ENCODE data around the gene CLCN4.

The CLCN4 gene

DNA sequence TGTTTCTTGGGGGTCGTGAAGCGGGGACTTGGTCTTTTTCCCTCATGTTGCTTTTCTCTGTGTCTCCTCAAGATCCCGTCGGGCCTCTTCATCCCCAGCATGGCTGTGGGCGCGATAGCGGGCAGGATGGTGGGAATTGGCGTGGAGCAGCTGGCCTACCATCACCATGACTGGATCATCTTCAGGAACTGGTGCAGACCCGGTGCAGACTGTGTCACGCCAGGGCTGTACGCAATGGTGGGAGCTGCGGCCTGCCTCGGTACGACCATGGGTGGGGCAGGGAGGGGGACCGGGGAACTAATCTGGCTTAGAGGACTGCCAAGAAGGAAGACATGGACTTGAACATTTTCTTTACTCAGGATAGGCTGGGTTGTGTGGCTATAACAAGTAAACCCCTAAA, 55.6 kb downstream of the CLCN4 start:
- Histone ChIP-seq H3K4me1 (ENCODE audit: control insufficient read depth, insufficient read depth, low read length) (no peaks in the 10 kb centered on the region), H3K36me3 (ENCODE audit: control insufficient read depth, insufficient read depth, low read length) (no peaks in the 10 kb centered on the region), H3K27ac (ENCODE audit: low read length) (no peak overlapping the region), H3K4me3 (ENCODE audit: low read length) (no peak overlapping the region), H3K9me3 (ENCODE audit: control insufficient read depth, insufficient read depth, low read length) (no peaks in the 10 kb centered on the region), H3K27me3 (ENCODE audit: control insufficient read depth, insufficient read depth, low read length) (no peaks in the 10 kb centered on the region)
- no CpG with 5 or more reads among the region's 15 CpGs for WGBS (ENCODE audit: insufficient coverage, insufficient read length)
- no peak for DNase-seq (ENCODE audit: low read depth, low spot score)

GRCh38 chrX:10213716-10214115, 56.9 kb downstream of the CLCN4 start:
- no CpG with 5 or more reads among the region's 24 CpGs for WGBS (ENCODE audit: insufficient coverage, insufficient read length)
- no peaks in the 10 kb centered on the region for H3K9me3 ChIP-seq (ENCODE audit: control insufficient read depth, insufficient read depth, low read length)
- DNase-seq (ENCODE audit: low read depth, low spot score) = no peak
- H3K27ac ChIP-seq (ENCODE audit: low read length) = no peak overlapping the region
- H3K27me3 ChIP-seq (ENCODE audit: control insufficient read depth, insufficient read depth, low read length) = no peaks in the 10 kb centered on the region
- H3K36me3 ChIP-seq (ENCODE audit: control insufficient read depth, insufficient read depth, low read length) = no peaks in the 10 kb centered on the region
- no peaks in the 10 kb centered on the region for H3K4me1 ChIP-seq (ENCODE audit: control insufficient read depth, insufficient read depth, low read length)
- no peak overlapping the region for H3K4me3 ChIP-seq (ENCODE audit: low read length)

- no peaks in the 10 kb centered on the region for H3K36me3 ChIP-seq (ENCODE audit: control insufficient read depth, insufficient read depth, low read length)
- no peak overlapping the region for H3K4me3 ChIP-seq (ENCODE audit: low read length)
- H3K27ac ChIP-seq (ENCODE audit: low read length) = no peak overlapping the region
- H3K4me1 ChIP-seq (ENCODE audit: control insufficient read depth, insufficient read depth, low read length) = no peaks in the 10 kb centered on the region
- no CpG with 5 or more reads among the region's 8 CpGs for WGBS (ENCODE audit: insufficient coverage, insufficient read length)
- DNase-seq (ENCODE audit: low read depth, low spot score) = no peak
- no peaks in the 10 kb centered on the region for H3K9me3 ChIP-seq (ENCODE audit: control insufficient read depth, insufficient read depth, low read length)
- no peaks in the 10 kb centered on the region for H3K27me3 ChIP-seq (ENCODE audit: control insufficient read depth, insufficient read depth, low read length)
Measured at GRCh38 chrX:10216208-10216607, 59.4 kb downstream of the CLCN4 start.

DNA sequence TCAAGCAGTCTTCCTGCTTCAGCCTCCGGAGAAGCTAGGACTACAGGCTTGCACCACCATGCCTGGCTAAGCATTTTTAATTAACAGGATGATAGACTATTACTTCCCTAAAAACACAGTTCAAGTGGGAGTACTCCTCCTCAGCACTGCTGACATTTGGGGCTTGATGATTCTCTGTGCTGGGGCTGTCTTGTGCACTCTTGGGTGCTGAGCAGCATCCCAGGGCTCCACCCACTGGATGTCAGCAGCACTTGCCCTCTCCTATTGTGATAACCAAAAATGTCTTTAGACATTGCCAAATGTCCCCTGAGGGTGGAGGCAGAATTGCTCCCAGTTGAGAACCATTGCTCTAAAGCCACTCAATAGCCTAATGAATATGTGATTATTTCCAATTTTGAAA, 60.4 kb downstream of the CLCN4 start:
- no peak for DNase-seq (ENCODE audit: low read depth, low spot score)
- no CpG with 5 or more reads among the region's 1 CpG for WGBS (ENCODE audit: insufficient coverage, insufficient read length)
- Histone ChIP-seq H3K4me3 (ENCODE audit: low read length) (no peak overlapping the region), H3K4me1 (ENCODE audit: control insufficient read depth, insufficient read depth, low read length) (no peaks in the 10 kb centered on the region), H3K27me3 (ENCODE audit: control insufficient read depth, insufficient read depth, low read length) (no peaks in the 10 kb centered on the region), H3K36me3 (ENCODE audit: control insufficient read depth, insufficient read depth, low read length) (no peaks in the 10 kb centered on the region), H3K27ac (ENCODE audit: low read length) (no peak overlapping the region), H3K9me3 (ENCODE audit: control insufficient read depth, insufficient read depth, low read length) (no peaks in the 10 kb centered on the region)

DNA sequence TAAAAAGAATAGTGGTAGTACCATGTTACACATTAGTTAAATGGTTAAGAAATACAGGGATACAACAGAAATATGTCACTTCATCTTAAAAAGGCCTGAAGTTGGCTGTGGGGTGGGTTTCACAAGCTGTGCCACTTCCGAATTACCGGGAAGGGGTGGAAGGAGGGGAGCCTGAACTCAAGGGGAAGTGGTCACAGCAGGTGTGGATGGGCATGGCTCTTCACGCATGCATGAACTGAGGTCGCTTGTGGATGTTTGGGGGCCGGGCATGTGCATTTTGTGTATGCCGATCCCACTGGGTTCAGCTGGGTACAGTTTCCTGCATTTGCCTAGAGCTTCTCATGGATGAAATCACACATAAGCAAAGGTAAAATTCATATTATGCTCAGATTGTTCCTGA, 64.9 kb downstream of the CLCN4 start:
- Histone ChIP-seq H3K27ac (ENCODE audit: low read length) (no peak overlapping the region), H3K9me3 (ENCODE audit: control insufficient read depth, insufficient read depth, low read length) (no peaks in the 10 kb centered on the region), H3K4me1 (ENCODE audit: control insufficient read depth, insufficient read depth, low read length) (no peaks in the 10 kb centered on the region), H3K36me3 (ENCODE audit: control insufficient read depth, insufficient read depth, low read length) (no peaks in the 10 kb centered on the region), H3K27me3 (ENCODE audit: control insufficient read depth, insufficient read depth, low read length) (no peaks in the 10 kb centered on the region), H3K4me3 (ENCODE audit: low read length) (no peak overlapping the region)
- no CpG with 5 or more reads among the region's 6 CpGs for WGBS (ENCODE audit: insufficient coverage, insufficient read length)
- DNase-seq (ENCODE audit: low read depth, low spot score) = no peak

- Histone ChIP-seq H3K27ac (ENCODE audit: low read length) (no peak overlapping the region), H3K4me1 (ENCODE audit: control insufficient read depth, insufficient read depth, low read length) (no peaks in the 10 kb centered on the region), H3K4me3 (ENCODE audit: low read length) (no peak overlapping the region), H3K27me3 (ENCODE audit: control insufficient read depth, insufficient read depth, low read length) (no peaks in the 10 kb centered on the region), H3K36me3 (ENCODE audit: control insufficient read depth, insufficient read depth, low read length) (no peaks in the 10 kb centered on the region), H3K9me3 (ENCODE audit: control insufficient read depth, insufficient read depth, low read length) (no peaks in the 10 kb centered on the region)
- no peak for DNase-seq (ENCODE audit: low read depth, low spot score)
- no CpG with 5 or more reads among the region's 12 CpGs for WGBS (ENCODE audit: insufficient coverage, insufficient read length)
Measured at GRCh38 chrX:10223276-10223675, 66.5 kb downstream of the CLCN4 start.

GRCh38 chrX:10223781-10224180, 67.0 kb downstream of the CLCN4 start:
- WGBS (ENCODE audit: insufficient coverage, insufficient read length) = no CpG with 5 or more reads among the region's 8 CpGs
- no peak for DNase-seq (ENCODE audit: low read depth, low spot score)
- Histone ChIP-seq H3K27me3 (ENCODE audit: control insufficient read depth, insufficient read depth, low read length) (no peaks in the 10 kb centered on the region), H3K36me3 (ENCODE audit: control insufficient read depth, insufficient read depth, low read length) (no peaks in the 10 kb centered on the region), H3K27ac (ENCODE audit: low read length) (no peak overlapping the region), H3K4me1 (ENCODE audit: control insufficient read depth, insufficient read depth, low read length) (no peaks in the 10 kb centered on the region), H3K4me3 (ENCODE audit: low read length) (no peak overlapping the region), H3K9me3 (ENCODE audit: control insufficient read depth, insufficient read depth, low read length) (no peaks in the 10 kb centered on the region)

DNA sequence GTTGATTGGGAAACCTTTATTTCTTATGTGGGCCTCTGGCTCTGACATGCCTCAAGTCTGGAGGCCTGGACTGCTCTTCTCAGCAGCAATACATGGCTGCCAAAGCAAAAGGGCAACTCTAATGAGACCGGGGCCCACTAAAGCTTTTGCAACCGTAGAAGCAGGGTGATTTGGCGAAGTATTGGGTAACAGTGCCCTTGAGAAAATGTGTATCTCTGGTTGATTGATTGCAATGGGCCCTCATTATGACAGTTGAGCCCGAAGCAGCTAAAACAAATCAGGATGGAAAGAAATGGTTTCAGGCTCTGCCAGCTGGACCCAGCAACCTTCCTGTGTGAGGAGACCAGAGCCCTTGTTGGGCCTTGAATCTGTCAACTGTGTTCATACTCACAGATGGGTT, 73.4 kb downstream of the CLCN4 start:
- Histone ChIP-seq H3K27ac (ENCODE audit: low read length) (no peak overlapping the region), H3K9me3 (ENCODE audit: control insufficient read depth, insufficient read depth, low read length) (no peaks in the 10 kb centered on the region), H3K4me3 (ENCODE audit: low read length) (no peak overlapping the region), H3K27me3 (ENCODE audit: control insufficient read depth, insufficient read depth, low read length) (no peaks in the 10 kb centered on the region), H3K4me1 (ENCODE audit: control insufficient read depth, insufficient read depth, low read length) (no peaks in the 10 kb centered on the region), H3K36me3 (ENCODE audit: control insufficient read depth, insufficient read depth, low read length) (no peaks in the 10 kb centered on the region)
- WGBS (ENCODE audit: insufficient coverage, insufficient read length) = no CpG with 5 or more reads among the region's 4 CpGs
- no peak for DNase-seq (ENCODE audit: low read depth, low spot score)

- Histone ChIP-seq H3K4me1 (ENCODE audit: control insufficient read depth, insufficient read depth, low read length) (no peaks in the 10 kb centered on the region), H3K27ac (ENCODE audit: low read length) (no peak overlapping the region), H3K9me3 (ENCODE audit: control insufficient read depth, insufficient read depth, low read length) (no peaks in the 10 kb centered on the region), H3K27me3 (ENCODE audit: control insufficient read depth, insufficient read depth, low read length) (no peaks in the 10 kb centered on the region), H3K36me3 (ENCODE audit: control insufficient read depth, insufficient read depth, low read length) (no peaks in the 10 kb centered on the region), H3K4me3 (ENCODE audit: low read length) (no peak overlapping the region)
- no peak for DNase-seq (ENCODE audit: low read depth, low spot score)
- WGBS (ENCODE audit: insufficient coverage, insufficient read length) = no CpG with 5 or more reads among the region's 4 CpGs
Measured at GRCh38 chrX:10231461-10231860, 74.7 kb downstream of the CLCN4 start.

DNA sequence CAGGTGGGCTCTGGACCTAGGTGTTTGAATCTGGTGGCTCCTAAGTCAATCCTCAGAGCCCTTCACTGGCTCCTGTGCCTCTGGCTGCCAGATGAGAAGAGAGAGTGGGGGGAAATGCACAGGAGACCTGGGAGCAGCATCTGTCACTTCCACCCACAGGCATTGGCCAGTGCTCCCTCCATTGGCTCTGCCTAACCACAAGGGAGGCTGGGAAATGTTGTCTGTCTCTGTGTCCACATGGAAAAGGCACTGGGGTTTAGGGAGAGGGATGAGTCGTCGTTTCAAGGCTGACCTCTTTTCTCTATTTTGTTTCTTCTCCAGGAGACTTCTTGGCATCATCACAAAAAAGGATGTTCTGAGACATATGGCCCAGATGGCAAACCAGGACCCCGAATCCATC, 76.4 kb downstream of the CLCN4 start:
- Histone ChIP-seq H3K4me1 (ENCODE audit: control insufficient read depth, insufficient read depth, low read length) (no peaks in the 10 kb centered on the region; the same call in 1 of the 2 replicates), H3K9me3 (ENCODE audit: control insufficient read depth, insufficient read depth, low read length) (no peaks in the 10 kb centered on the region), H3K27ac (ENCODE audit: low read length) (no peak overlapping the region), H3K36me3 (ENCODE audit: control insufficient read depth, insufficient read depth, low read length) (no peaks in the 10 kb centered on the region), H3K4me3 (ENCODE audit: low read length) (no peak overlapping the region), H3K27me3 (ENCODE audit: control insufficient read depth, insufficient read depth, low read length) (no peaks in the 10 kb centered on the region)
- no CpG with 5 or more reads among the region's 3 CpGs for WGBS (ENCODE audit: insufficient coverage, insufficient read length)
- DNase-seq (ENCODE audit: low read depth, low spot score) = no peak

- no peaks in the 10 kb centered on the region for H3K36me3 ChIP-seq (ENCODE audit: control insufficient read depth, insufficient read depth, low read length)
- no peak overlapping the region for H3K4me3 ChIP-seq (ENCODE audit: low read length)
- no peaks in the 10 kb centered on the region; the same call in 1 of the 2 replicates for H3K4me1 ChIP-seq (ENCODE audit: control insufficient read depth, insufficient read depth, low read length)
- DNase-seq (ENCODE audit: low read depth, low spot score) = no peak
- H3K9me3 ChIP-seq (ENCODE audit: control insufficient read depth, insufficient read depth, low read length) = no peaks in the 10 kb centered on the region
- no peaks in the 10 kb centered on the region for H3K27me3 ChIP-seq (ENCODE audit: control insufficient read depth, insufficient read depth, low read length)
- H3K27ac ChIP-seq (ENCODE audit: low read length) = no peak overlapping the region
- WGBS (ENCODE audit: insufficient coverage, insufficient read length) = no CpG with 5 or more reads among the region's 6 CpGs
Measured at GRCh38 chrX:10233696-10234095, 76.9 kb downstream of the CLCN4 start.
